ENCODE measurements around the gene TGFBR1. TPM values are rescaled to one million over a fixed set of nuclear protein-coding genes. Genes with fewer than 3 reads are reported as not detected.

TGFBR1 gene
- total RNA-seq, 1 donor from 2014 or later, result 23.8 TPM

DNA sequence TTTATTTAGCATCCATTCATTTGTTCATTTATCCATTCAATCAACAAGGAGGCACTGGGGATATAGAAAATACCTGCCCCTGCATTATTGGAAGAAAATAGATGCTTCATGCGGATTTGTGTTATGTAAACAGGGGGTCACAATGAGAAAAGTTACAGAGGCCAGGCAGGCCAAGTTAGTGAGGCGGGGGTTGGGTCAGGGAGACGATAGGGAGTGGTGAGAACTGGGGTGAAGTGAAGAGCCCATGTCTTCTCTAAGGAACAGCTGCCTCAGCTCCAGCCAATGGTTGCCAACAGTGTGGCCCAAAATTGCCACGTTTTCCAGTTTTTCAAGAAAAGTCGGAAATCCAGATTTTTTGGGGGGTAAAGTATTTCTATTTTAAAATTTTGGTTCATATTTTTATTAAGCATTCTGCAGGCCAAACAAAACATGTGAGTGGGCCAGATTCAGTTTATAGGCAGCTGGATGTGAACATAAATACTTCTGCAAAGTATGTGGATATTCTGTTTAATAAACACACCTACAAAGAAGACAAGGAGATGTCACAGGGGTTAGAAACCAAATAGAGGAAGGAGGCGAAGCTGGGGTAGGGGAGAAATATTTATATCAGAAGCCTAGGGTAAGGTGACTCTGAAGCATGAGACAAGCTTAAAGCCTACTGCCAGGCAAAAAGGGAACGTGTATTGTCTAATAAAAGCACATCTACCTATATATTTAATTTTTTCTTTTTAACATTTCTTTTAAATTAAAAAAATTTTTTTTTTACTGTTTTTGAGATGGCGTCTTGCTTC lies 72.9 kb downstream of the TGFBR1 start:
- no peak for TF ChIP-seq POLR2AphosphoS5 (IDR thresholded peaks at IDR 0.05; ENCODE audit: insufficient read depth in 1 of 2, low read depth in 1 of 2)
- TF ChIP-seq CTCF (IDR thresholded peaks at IDR 0.05), result no peak
- TF ChIP-seq POLR2A (IDR thresholded peaks at IDR 0.05), result no peak
- no peak for DNase-seq (ENCODE audit: extremely low spot score in 2 of 2)
- Histone ChIP-seq H3K9me3 (no peaks in the 10 kb centered on the region), H3K4me1 (no peaks in the 10 kb centered on the region), H3K36me3 (no peaks in the 10 kb centered on the region), H3K4me3 (no peak overlapping the region), H3K27ac (no peak overlapping the region), H3K27me3 (no peaks in the 10 kb centered on the region)
- intact Hi-C loops (cut with DNase I), result no loop called here

DNA sequence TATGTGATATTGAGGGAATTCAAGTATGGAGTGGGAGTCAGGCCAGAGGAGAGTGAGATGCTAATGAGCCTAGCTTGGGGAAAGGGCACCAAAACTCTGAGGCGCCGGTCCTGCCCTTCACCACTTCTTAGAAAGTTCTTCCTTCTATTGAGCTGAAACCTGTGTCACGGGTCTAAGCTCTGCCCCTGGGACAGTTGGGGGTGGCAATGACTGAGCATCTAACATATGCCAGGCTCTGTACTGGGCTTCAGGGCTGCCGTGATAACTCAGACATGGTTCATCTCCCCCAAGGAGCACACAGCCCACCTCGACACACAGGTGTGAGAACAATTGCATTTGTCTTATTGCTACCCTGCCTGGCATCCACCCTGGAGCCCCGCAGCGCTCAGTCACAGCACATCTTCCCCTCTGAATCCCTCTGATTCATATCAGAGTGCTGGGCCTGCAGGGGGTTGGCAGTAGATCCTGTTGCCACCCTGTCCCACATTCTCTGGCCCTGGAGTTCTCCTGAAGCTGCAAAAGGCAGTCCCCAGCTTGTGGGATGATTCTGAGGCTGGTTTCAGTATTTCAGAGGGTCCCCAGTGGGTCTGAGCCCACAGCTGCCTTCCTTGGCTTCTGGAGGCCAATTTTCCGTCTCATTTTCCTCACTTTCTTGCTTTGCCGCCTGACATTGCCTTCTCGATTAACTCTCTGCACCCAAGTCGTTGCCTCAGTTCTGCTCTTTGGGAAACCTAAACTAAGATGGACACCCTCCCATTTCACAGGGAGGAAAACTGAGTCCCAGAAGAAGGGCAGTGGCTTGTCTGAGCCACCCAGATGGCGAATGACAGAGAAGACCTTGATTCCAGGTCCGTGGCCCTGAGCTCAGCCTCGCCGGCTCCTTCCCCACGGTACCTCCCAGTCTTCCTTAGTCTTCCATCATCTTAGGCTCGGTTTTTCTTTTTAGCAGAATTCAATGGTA lies 74.3 kb downstream of the TGFBR1 start:
- intact Hi-C loops (cut with DNase I), result no loop called here
- TF ChIP-seq POLR2A (IDR thresholded peaks at IDR 0.05), result no peak
- no peak for TF ChIP-seq POLR2AphosphoS5 (IDR thresholded peaks at IDR 0.05; ENCODE audit: insufficient read depth in 1 of 2, low read depth in 1 of 2)
- TF ChIP-seq CTCF (IDR thresholded peaks at IDR 0.05), result no peak
- Histone ChIP-seq H3K27ac (no peak overlapping the region), H3K27me3 (no peaks in the 10 kb centered on the region), H3K4me3 (no peak overlapping the region), H3K4me1 (peaks cover under 1% of the 10 kb centered on the region), H3K9me3 (no peaks in the 10 kb centered on the region), H3K36me3 (no peaks in the 10 kb centered on the region)
- peak in 1 of 2 donors; percentile 69 for DNase-seq (ENCODE audit: extremely low spot score in 2 of 2)

GRCh38 chr9:99180199-99180598 lies 75.3 kb downstream of the TGFBR1 start:
- no peaks in the 10 kb centered on the region for H3K9me3 ChIP-seq
- H3K4me1 ChIP-seq, result peaks cover 11% of the 10 kb centered on the region
- TF ChIP-seq CTCF (IDR thresholded peaks at IDR 0.05) (no peak), POLR2A (IDR thresholded peaks at IDR 0.05) (no peak), POLR2AphosphoS5 (IDR thresholded peaks at IDR 0.05; ENCODE audit: insufficient read depth in 1 of 2, low read depth in 1 of 2) (no peak)
- intact Hi-C loops (cut with DNase I), result no loop called here
- DNase-seq (ENCODE audit: extremely low spot score in 2 of 2), result no peak
- no peaks in the 10 kb centered on the region for H3K27me3 ChIP-seq
- no peak overlapping the region for H3K4me3 ChIP-seq
- H3K27ac ChIP-seq, result no peak overlapping the region
- H3K36me3 ChIP-seq, result no peaks in the 10 kb centered on the region

DNA sequence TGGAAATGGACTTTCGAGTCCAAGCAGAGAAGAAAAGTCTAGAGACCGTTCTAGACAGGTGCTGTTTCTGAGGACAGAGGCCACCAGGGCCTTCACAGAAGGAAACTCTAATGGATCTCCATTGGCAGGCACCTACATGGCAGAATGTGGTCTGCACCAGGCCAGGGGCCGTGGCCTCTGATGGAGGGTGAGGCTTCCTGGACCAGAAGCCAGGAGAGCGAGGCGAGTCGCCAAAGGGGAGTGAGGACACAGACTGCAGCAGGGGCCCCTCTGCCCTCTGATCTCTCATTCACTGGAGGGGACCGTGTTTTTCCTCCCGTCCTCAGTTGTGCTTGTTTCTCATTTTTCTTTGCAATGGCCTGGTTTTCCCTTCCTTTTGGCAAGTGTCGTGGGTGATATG lies 75.7 kb downstream of the TGFBR1 start:
- no peaks in the 10 kb centered on the region for H3K9me3 ChIP-seq
- H3K4me3 ChIP-seq, result no peak overlapping the region
- DNase-seq (ENCODE audit: extremely low spot score in 2 of 2), result no peak
- H3K4me1 ChIP-seq, result peaks cover 11% of the 10 kb centered on the region
- no peak overlapping the region for H3K27ac ChIP-seq
- H3K27me3 ChIP-seq, result no peaks in the 10 kb centered on the region
- TF ChIP-seq POLR2AphosphoS5 (IDR thresholded peaks at IDR 0.05; ENCODE audit: insufficient read depth in 1 of 2, low read depth in 1 of 2), result no peak
- no peak for TF ChIP-seq POLR2A (IDR thresholded peaks at IDR 0.05)
- no peak for TF ChIP-seq CTCF (IDR thresholded peaks at IDR 0.05)
- no peaks in the 10 kb centered on the region for H3K36me3 ChIP-seq
- intact Hi-C loops (cut with DNase I), result no loop called here

Measured in vagina (tissue), 2 donors.